HPDE6-E6E7 (cell line): ENCODE data around the gene SHISA5.
"Not testable (repeated sequence)": the region's sequence is repeated elsewhere in the genome, so short reads cannot be mapped to it uniquely, and the experiment has no call there.

Experiments
- DNase-seq: peaks from one replicate; pipeline ENCODE4 v3.0.0; 2011; ENCODE audit warnings: missing footprints; ENCODE audit errors: extremely low spot score

SHISA5 gene

DNA sequence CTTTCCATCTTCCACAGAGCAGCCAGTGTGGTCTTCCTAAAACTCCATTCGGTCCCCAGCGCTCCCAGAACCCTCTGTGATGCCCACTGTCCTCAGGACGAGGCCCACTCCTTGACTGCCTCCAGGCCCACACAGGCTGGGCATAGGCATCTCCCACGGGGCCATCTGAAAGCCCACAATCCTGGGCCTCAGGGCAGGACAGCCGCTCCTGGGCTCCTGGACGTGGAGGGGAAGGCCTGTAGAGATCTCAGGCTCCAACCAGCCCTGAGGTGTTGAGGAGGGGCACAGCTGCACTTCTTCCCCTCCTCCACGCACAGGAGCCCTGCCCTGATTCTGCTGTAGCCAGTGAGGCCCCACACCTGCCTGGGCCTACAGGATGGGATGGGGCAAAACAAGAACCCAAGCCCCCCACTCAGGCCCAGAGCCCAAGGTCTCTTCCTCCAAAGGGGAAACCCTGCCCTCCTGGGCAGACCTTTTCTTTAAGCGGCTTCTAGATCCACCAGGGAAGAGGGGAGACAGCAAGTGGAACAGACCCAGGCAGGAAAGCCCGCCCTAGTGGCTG lies 25.9 kb downstream of the SHISA5 start:
- no peak for DNase-seq

DNA sequence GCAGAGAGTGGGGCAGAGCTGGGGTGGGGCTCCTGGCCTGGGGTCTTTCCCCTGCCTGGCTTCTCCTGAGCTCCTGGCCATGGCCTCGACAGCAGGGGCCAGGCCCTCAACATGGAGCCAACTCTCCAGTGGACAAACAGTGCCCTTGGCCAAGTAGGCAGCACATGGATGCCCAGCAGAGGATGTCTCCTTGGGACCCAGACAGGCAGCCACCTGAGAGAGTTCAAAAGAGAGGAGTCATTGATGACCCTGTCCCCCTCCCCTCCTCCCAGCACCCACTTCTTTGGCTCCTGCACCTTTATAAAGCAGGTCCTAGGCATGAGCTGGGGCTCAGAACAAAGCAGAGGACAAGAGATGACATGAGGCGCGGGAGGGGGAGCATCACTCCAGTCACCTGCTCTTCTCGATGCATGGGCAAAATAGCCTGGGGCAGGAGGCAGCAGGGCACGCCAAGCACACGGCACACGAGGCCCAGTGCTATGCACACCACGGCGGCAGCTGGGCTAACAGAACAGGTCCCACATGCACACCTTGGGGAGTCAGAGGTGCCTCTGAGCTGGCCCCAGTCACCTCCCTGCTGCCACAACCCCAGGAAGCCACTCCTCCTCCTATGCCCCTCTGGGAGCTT lies 27.4 kb downstream of the SHISA5 start:
- no peak for DNase-seq

DNA sequence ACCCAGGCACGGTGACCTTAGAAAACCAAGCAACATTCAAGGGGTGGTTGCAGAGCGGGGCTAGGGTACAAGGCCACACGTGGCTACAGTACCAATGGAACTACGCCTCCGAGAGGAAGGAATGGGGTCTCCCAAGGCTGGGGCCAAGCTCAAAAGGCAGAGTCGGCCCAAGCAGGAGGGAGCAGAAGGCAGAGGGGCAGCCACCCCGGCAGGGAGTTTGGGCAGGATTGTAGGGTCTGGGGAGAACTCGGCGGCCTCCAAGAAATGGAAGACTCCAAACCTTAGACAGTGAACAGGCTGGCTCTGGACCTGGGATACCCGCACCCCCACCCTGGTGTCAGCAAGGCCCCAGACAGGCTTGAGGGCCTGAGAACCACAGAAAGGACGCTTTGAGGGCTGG lies 28.8 kb downstream of the SHISA5 start:
- no peak for DNase-seq

DNA sequence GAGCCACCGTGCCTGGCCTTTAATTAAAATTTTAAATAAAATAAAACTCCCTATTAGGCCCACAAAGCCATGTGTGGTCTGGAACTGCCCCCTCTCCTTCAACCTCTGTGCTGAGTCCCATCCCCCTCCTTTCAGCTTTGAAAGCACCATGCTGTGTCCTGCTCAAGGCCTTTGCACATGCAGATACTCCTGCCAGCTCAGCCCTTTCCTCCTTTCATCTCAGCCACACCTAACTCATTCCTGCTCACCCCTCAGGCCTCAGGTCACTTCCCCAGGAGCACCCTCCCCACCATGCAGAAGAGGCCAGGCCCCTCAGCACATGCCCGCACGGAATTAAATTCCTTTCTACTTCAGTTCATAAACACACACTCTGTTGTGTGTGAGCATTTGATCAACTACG lies 29.4 kb downstream of the SHISA5 start:
- DNase-seq = no peak

DNA sequence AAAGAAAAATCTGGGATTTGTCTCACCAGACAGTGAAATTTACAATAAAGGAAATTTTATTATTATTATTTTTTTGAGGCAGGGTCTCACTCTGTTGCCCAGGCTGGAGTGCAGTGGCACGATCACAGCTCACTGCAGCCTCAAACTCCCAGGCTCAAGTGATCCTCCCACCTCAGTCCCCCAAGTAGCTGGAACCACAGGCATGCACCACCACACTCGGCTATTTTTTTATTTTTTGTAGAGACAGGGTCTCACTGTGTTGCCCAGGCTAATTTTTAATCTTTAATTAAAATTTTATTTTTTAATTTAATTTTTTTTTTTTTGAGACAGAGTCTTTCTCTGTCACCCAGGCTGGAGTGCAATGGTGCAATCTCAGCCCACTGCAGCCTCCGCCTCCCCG lies 29.9 kb downstream of the SHISA5 start:
- DNase-seq = not testable (repeated sequence)

DNA sequence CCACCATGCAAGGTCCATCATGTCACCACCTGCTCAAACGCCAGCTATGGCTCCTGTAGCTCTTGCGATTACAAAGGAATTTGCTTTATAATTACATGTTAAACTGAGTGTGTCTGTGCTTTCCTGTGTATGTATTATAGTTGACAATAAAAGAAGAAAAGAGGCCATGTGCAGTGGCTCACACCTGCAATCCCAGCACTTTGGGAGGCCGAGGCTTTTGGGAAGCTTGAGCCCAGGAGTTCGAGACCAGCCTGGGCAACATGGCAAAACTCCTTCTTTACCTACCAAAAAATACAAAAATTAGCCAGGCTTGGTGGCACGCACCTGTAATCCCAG lies 30.4 kb downstream of the SHISA5 start:
- no peak for DNase-seq

DNA sequence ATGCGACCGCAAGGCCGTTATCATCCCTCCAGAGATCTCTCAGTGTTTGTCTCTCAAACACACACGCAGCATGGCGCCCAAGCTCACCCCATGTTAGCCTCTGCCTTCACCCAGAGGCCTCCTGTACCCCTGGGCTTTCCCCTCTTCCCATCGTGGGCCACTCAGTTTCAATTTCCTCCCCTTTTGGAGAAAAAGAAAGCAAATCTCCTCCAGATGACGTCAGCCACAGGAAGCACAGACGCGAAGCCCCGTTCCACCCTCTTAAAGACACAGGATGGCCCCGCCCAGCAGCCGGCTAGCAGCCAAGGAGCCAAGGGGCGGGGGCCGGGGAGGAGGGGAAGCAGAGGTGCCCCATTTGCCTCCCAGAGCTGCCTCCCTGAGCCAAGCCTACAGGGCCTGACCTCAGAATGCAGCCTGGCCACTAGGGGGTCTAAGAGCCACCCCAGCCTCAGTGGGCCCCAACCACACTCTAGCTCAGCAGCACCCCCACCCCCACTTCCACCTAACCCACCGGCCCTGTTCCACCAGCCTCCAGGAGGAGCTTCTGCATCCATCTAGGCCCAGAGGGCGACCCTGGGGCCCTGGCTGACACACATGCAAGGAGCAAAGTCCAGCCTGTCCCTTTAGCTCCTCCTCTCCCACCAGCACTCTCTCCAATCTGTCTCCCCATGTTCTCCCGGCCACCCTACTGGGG lies 30.9 kb downstream of the SHISA5 start:
- peak; percentile 54 for DNase-seq

DNA sequence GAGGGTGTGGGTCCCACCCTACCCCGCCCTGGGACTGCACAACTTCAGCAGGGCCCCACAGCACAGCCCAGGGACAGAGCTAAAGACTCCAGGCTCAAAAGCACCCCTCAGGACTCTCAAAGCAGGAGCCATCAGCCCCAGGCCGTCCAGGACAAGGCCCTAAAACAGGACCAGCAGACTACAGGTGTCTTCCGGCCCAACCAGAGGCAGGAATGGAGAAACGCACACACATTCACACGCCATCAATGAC lies 31.4 kb downstream of the SHISA5 start:
- DNase-seq = no peak

DNA sequence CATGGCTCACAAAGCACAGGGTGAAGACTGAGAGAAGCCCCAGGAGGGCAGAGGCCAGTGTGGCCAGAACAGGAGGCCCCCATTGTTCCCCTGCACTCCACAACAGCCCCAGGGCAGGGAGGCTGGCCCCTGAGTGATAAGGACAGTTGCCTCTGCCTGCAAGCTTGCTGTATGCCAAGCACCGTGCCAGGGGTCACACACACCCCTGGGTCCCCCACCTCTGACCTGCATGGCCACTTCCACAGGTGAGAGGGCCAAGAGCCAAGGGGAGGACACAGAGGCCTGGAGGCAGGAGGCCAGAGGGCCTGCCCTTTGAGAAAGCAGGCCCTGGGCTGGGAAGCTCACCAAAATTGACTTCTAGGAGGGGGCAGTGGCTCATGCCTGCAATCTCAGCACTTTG lies 33.7 kb downstream of the SHISA5 start:
- no peak for DNase-seq

DNA sequence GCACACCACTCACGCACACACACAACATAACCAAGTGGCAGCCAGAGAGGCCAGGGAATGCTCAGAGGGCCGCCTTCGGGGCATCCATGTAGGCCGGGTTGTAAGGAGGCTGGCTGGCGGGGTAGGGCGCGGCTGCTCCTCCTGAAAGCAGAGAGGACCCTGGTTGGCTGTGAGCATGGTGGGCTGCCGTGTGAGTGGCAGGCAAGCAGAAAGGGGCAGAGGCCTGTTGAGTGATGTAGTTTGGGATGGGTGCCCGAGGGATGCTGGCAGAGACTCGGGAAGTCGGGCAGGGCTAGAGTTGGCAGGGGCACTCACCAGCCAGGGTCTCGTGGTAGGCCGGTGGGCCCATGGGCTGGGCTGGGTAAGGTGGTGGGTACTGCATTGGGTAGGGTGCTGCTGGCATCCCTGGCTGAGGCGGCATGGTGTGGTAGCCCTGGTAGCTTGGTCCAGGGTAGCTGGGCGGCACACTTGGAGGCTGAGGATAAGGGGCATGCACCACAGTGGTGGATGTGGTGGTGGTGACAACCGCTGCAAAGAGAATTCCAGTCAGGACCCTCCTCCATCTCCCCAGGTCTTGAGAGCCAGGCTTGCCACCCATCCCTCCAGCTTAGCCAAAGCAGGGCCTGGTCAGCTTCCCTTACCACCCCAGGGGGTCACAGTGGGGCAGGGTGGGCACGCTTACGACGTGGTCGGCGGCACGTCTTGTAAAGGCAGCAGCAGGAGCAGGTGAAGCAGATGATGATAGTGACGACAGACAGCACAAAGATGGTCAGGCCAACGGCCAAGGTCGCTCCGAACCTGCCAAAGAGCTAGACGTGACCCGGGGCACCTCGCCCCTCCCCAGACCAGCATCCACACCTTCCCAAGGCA lies 34.7 kb downstream of the SHISA5 start:
- no peak for DNase-seq

DNA sequence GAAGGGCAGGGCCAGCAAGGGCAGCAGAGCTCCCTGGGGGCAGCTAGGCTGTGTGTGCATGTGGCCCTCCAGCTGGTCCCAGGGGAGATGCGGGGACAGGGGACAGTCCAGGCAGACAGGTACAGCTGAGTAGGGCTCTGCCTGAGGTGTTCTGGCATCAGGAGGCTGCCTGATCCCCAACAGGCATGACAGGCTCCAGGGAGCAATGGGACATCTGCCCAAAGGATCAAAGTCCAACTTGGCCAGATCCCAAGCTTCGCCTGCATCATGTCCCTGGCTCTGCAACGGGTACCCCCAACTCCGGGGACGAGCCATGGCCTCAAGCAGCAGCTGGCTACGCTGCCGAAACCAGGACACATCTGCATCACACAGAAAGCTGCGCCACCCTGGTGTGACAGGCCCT lies 35.6 kb downstream of the SHISA5 start:
- no peak for DNase-seq

DNA sequence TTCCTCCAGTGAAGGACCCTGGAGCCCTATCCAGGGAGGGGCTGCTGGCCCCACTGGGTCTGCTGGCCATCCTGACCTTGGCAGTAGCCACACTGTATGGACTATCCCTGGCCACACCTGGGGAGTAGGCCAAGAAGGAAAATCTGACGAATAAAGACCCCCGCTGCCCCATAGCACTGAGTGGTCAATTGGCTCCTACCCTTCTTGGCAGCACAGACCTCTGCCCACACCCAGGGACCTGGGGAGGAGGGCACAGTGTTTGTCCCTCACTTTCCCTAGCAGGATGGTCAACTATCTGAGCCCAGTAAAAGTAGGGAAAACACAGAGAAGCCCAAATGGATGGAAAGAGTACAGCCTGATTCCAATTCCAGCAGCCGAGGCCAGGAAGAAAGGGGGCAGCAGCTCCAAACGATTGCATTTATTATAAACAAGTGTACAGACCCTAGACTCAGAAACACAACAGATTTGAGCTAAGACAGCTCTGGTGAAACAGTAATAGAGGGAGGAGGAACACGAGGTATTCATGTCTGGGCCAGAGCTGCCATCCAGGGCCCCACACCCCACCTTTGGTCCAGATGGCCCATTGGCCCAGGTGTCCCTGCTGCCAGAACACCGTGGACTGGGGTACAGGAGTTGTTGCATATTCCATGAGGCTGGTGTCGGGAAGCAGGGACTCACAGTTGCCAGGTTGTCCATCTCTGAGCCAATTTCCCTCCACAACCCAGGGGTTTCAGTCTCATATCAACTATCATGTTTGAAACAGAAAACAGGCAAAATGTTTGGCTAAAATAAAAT lies 36.3 kb downstream of the SHISA5 start:
- no peak for DNase-seq

DNA sequence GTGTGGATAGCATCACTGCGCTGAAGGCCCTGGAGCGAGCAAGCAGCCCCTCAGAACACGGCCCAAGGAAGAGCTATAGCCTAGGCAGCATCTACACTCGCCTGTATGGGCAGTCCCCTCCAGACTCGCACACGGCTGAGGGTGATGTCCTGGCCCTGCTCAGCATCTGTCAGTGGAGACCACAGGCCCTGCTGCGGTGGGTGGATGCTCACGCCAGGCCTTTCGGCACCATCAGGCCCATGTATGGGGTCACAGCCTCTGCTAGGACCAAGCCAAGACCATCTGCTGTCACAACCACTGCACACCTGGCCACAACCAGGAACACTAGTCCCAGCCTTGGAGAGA lies 36.9 kb downstream of the SHISA5 start:
- no peak for DNase-seq

DNA sequence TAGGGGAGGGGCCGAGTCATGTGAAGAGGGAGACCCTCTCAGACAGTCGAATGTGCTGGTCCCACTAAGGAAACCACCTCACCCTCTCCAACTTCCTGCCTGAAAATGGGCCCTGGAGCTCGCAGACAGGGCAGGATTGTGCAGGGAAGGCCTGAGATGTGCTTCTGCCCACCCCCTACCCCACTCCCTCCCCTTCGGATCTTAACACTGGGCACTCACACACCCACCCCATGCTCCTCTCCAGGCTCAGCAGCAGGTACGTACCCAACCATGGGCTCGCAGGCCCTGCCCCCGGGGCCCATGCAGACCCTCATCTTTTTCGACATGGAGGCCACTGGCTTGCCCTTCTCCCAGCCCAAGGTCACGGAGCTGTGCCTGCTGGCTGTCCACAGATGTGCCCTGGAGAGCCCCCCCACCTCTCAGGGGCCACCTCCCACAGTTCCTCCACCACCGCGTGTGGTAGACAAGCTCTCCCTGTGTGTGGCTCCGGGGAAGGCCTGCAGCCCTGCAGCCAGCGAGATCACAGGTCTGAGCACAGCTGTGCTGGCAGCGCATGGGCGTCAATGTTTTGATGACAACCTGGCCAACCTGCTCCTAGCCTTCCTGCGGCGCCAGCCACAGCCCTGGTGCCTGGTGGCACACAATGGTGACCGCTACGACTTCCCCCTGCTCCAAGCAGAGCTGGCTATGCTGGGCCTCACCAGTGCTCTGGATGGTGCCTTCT lies 37.4 kb downstream of the SHISA5 start:
- no peak for DNase-seq

DNA sequence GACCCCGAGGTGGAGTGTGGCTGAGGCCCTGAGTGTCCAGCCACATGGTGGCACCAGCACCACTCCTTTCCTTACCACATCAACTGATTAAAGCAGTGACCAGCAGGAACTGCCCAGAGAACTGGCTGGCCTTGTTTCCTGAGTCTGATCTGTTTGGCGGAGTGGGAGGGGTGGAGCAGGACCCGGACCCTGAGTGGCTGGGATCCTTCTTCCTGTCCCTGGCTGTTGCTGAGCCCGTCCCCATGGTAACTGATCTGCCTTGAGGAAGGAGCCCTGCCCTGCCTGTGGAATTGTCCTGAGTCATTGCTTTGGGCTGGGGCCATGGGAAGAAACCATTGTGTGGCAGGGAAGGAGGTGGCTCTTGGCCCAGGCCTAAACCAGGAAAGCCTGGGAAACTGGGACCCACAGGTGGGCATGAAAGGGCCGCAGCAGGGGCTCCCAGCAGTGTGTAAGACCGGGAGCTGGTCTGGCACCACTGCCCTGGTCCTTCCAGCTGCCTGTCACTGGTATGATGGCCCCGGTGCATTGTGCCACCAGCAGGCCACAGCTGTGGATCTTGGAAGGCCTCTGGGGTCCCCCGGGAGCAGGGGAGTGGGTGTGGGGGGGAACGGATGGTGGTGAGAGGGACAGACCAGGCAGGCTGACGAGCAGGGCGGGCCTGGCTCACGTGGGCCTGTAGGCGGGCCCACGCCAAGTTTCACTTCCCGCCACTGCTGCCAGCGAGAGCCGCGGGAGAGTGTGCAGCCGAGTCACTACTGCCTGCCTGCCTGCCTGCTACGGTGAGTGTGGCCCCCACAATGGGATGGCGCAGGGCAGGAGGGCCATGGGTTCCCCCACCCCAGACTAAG lies 38.2 kb downstream of the SHISA5 start:
- peak; percentile 88 for DNase-seq

DNA sequence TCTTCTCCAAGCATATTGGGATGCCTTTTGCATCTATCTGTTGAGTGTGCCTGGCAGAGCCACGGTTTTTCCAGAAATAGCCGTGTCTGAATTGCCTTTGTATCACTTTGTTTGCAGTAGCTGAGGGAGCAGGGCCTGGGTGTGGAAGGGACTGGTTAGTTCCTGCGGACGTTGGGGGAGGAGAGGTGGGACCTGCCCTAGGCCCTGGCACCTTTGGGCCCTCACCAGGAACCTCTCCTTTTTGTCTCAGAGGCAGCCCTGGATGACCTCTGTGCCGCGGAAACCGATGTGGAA lies 38.8 kb downstream of the SHISA5 start:
- DNase-seq = no peak

DNA sequence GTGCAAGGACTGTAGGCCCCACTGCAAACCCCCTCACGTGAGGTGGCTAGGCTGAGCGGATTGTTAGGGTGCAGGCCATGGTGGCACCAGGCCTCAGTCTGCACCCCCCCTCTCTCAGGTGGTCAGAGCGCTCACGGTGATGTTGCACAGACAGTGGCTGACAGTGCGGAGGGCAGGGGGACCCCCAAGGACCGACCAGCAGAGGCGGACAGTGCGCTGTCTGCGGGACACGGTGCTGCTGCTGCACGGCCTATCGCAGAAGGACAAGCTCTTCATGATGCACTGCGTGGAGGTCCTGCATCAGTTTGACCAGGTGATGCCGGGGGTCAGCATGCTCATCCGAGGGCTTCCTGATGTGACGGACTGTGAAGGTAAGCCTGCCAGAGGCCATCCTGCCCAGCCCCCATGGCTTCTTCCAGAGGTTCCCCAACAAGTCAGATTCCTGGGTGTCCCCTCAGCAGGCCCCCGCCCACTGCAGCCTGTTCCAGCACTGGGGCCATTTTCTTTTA lies 39.2 kb downstream of the SHISA5 start:
- DNase-seq = no peak

DNA sequence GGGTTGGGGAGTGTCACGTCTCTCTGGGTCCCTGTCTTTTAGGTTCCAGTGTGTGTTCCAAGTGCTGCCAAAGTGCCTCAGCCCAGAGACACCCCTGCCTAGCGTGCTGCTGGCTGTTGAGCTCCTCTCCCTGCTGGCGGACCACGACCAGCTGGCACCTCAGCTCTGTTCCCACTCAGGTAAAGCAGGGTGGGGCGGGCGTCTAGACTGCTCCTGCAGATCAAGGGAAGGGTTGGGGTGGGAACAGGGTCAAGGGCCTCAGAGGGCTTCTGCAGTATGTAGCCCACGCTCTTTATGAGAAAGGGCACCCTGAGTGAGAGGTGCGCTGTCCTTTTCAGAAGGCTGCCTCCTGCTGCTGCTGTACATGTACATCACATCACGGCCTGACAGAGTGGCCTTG lies 40.3 kb downstream of the SHISA5 start:
- DNase-seq = no peak

DNA sequence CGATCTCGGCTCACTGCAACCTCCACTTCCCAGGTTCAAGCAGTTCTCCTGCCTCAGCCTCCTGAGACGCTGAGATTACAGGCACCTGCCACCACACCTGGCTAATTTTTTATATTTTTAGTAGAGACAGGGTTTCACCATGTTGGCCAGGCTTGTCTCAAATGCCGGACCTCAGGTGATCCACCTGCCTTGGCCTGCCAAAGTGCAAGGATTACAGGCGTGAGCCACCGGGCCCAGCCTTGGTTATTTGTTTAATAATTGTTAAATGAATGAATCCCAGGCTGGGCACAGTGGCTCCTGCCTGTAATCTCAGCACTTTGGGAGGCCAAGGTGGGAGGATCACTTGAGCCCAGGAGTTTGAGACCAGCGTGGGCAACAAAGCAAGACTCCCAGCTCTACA lies 42.2 kb downstream of the SHISA5 start:
- DNase-seq = not testable (repeated sequence)

DNA sequence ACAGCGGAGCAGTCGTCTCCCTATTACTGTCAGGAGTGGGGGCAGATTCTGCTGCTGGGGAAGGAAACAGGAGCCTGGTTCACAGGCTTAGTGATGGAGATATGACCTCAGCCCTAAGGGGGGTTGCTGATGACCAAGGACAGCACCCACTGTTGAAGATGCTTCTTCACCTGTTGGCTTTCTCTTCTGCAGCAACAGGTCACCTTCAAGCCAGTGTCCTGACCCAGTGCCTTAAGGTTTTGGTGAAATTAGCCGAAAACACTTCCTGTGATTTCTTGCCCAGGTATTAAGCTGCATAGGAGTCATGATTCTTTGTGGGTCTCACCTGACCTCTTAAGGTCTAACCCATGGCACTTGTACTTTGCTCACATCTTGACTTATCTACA lies 43.5 kb downstream of the SHISA5 start:
- DNase-seq = no peak
